Fibroblast of skin of right biceps (primary cell): ENCODE data around the gene TMEM87A.

Experiments used
- DNase-seq: peaks from one replicate; pipeline ENCODE4 v3.0.0-alpha.2; 2013

The TMEM87A gene

GRCh38 chr15:42201801-42202200 lies 71.4 kb downstream of the TMEM87A start:
- DNase-seq: no peak

GRCh38 chr15:42199126-42199525 lies 74.1 kb downstream of the TMEM87A start:
- DNase-seq: no peak

GRCh38 chr15:42198516-42198915 lies 74.7 kb downstream of the TMEM87A start:
- DNase-seq: no peak

GRCh38 chr15:42194513-42194912 lies 78.7 kb downstream of the TMEM87A start:
- peak; percentile 8 for DNase-seq

DNA sequence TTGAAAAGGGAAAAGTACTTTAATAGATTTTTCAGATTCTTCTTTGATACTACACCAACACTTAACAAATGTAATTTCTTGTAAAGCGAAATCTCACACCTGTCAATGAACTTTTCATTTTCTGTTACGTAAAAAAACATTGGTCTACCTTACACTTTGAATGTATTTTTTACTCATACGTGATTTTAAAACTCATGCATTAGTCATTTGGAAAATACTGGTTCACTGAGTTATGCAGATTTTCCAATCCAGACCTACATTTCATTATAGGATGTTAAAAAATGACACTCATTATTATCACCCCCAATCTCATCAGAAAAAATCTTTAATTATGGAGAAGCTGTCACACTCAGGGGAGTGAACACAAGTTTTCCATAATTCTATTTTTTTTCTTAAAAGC lies 79.8 kb downstream of the TMEM87A start:
- no peak for DNase-seq

- DNase-seq: no peak
These were observed 81.5 kb downstream of the TMEM87A start for GRCh38 chr15:42191610-42192346.

DNA sequence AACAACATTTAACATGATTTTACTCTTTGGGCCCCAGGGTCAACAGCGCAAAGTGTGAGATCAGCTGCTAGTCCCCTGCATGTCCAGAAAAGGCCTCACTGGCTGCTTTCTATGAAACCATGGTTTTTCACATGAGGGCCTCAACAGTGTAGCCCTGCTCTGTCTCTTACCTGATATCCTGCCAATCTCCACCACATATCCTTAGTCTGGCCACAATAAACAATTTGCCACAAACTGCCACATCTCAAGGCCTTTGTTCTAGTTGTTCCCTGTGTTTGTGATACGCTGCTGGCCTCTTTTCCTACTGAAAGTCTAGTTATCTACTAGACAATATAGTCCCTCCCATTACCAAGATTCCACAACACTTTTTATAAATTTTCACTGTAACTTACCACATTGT lies 82.9 kb downstream of the TMEM87A start:
- no peak for DNase-seq

DNA sequence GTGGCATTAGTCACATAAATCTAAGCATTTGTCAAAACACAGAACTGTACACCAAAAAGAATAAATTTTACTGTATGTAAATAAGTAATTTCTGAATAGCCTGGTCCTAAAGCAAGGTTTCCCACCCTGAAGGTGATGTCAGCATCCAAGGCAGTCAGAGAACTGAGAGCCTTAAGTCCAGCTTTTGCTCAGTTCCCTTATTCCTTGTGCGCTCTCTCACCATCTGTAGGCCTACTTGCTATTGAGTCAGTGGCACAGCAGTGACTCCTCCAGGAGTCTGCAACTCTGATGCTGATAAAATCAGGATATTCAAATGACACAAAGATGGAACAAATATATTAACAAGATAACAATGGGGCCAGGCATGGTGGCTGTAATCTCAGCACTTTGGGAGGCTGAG lies 87.4 kb downstream of the TMEM87A start:
- DNase-seq: no peak

GRCh38 chr15:42184736-42185135 lies 88.5 kb downstream of the TMEM87A start:
- DNase-seq: no peak

- no peak for DNase-seq
These were observed 88.9 kb downstream of the TMEM87A start for GRCh38 chr15:42184296-42184695.

DNA sequence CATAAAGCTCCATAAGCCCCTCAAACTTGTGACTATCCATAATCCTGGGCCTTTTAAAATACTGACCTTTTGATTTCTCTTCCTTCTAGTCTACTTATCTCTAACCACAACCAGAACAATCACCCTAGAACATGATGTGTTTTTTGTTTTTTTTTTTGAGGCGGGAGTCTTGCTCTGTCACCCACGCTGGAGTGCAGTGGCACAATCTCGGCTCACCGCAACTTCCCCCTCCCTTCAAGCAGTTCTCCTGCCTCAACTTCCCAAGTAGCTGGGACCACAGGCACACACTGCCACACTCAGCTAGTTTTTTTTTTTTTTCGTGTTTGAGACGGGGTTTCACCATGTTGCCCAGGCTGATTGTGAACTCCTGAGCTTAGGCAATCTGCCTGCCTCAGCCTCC lies 90.3 kb downstream of the TMEM87A start:
- DNase-seq: no peak

- no peak for DNase-seq
These were observed 90.8 kb downstream of the TMEM87A start for GRCh38 chr15:42182328-42182886.

DNA sequence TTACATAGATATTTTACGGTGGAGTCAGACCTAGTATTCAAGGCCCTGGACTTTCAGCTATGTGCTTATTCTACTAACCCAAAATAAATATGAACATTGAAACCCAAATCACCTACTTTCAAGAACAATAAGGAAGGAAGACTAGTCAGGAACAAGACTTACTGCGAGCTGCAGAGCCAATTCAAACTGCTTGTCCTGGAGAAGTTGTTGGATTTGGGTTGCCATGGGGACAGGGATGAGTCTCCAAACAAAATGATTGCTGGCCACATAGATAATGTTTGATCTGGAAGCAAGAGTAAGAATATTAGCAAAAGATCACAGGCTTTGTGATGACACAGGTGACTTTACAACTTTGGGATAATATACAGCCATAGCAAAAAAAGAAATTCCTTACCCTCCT lies 95.2 kb downstream of the TMEM87A start:
- DNase-seq: no peak

GRCh38 chr15:42175671-42176070 lies 97.6 kb downstream of the TMEM87A start:
- no peak for DNase-seq

GRCh38 chr15:42172475-42172874 lies 100.8 kb downstream of the TMEM87A start:
- no peak for DNase-seq

DNA sequence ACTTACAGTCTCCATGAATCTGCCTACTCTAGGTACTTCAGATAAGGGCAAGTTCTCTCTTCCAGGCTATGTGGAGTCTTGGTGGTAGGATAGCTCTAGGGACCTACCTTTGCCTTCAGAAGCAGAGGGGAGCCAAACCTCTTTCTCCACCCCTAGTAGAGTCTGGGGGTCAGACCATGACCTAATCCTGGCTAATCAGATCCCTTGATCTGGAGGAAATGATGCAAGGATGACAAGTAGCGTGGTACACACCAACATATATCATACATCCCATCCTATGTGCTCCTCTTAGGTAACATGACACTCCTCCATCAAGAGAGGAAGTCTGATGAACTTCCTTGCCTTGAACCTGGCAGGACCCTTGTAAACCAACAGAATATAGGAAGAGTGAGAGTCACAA lies 101.4 kb downstream of the TMEM87A start:
- no peak for DNase-seq

DNA sequence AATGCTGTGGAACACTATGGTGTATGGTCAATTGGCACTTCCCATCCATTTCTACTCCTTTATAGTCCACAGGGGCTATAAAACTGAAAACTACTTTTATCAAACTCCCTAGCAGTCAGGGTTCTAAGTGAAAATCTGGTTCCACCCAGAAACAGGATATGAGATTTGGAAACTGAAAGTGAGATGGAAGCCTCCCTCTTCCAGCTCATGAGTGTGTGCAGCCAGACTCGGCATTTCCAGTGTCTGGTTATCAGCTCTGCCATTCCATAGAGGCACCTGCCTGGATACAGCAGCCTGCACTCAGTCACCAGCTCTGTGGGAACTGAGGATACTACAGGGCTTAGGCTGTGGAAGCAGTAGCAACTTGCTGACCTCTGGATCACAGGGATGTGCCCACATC lies 102.1 kb downstream of the TMEM87A start:
- no peak for DNase-seq

GRCh38 chr15:42166225-42166940 lies 106.8 kb downstream of the TMEM87A start:
- no peak for DNase-seq

DNA sequence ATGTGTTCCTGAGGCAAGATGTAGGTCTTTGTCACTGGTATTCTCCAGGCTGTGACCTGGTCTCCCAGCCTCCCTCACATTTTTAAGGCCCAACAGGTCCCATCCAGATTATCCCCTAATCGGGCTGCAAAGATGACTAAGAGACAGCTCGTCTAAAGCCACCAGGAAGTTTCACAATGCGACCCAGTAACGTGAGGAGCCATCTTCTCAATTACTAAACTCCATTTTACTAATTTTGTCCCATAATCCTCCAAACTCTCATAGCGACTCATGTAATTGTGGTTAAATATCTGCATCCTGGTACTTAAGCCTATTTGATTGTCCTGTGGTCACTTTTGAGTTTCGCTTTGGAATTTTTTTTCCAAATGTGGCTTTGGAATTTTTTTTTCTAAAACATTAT lies 108.1 kb downstream of the TMEM87A start:
- peak; percentile 59 for DNase-seq

DNA sequence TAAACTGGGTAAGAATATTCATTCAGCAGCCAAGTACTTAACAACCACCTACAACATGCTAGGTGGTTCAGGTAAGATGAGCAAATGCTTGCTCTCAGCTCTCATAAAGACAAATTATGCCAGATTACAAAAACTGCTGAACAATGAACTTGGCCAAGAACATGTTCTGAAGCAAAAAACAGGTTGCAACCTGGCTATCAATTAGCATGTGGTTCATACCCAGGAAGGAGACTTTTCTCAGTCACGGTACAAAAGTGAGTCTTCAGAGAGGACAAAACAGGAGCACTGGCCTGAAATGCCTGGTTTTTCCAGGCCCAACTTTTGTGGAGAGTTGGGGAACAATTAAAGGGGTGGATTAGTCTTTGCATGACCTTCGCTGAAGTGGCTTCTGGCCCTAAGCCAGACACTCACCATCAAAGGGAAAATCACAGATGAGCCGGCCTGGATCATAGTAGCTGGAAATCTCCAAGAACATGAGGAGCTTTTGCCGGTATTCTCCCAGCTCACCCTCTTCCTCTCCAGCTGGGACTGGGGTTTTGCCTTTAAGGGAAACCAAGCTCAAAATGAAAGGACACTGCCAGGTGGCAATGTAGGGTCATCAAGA lies 109.2 kb downstream of the TMEM87A start:
- DNase-seq: no peak

GRCh38 chr15:42163291-42163690 lies 109.9 kb downstream of the TMEM87A start:
- DNase-seq: no peak
